ENCODE measurements around the gene DGLUCY. TPM values are rescaled to one million over a fixed set of nuclear protein-coding genes. Genes with fewer than 3 reads are reported as not detected.
"Not testable (repeated sequence)": the region's sequence is repeated elsewhere in the genome, so short reads cannot be mapped to it uniquely, and the experiment has no call there.

The DGLUCY gene
- total RNA-seq, 1 experiment from 2014 or later: 67.0 TPM

GRCh38 chr14:91094772-91095171, 19.1 kb upstream of the DGLUCY start (continued):
- TF ChIP-seq MAX (IDR thresholded peaks at IDR 0.05): no peak

GRCh38 chr14:91095178-91095577, 18.7 kb upstream of the DGLUCY start:
- Histone ChIP-seq H3K4me1 (ENCODE audit: control insufficient read depth in 1 of 2, insufficient read depth in 2 of 2, low read length in 2 of 2) (peaks cover 0 to 7% of the 10 kb centered on the region in 2 experiments; a peak in 2 of 4 replicates), H3K4me3 (replicated peaks in 1 of 2; ENCODE audit: low read depth in 1 of 2, low read length in 2 of 2) (no peak overlapping the region), H3K9ac (ENCODE audit: low read length) (no peak overlapping the region), H3K4me2 (ENCODE audit: low read length) (no peak overlapping the region), H3K36me3 (ENCODE audit: control insufficient read depth in 1 of 2, insufficient read depth in 2 of 2, low read length in 2 of 2) (no peaks in the 10 kb centered on the region), H3K79me2 (ENCODE audit: insufficient read depth, low read length) (no peaks in the 10 kb centered on the region), H3K27me3 (ENCODE audit: insufficient read depth, low read length) (no peaks in the 10 kb centered on the region), H4K20me1 (ENCODE audit: insufficient read depth) (no peaks in the 10 kb centered on the region), H3K27ac (ENCODE audit: low read depth, low read length) (no peak overlapping the region), H2AFZ (ENCODE audit: low read depth, low read length, poor library complexity, severe bottlenecking) (no peak overlapping the region), H3K9me2 (ENCODE audit: insufficient read depth) (no peaks in the 10 kb centered on the region), H3K9me3 (ENCODE audit: control insufficient read depth in 1 of 2, insufficient read depth in 1 of 2, low read depth in 1 of 2, low read length in 2 of 2) (no peaks in the 10 kb centered on the region)
- ChIA-PET CTCF (no interaction called here), POLR2A (no interaction called here), RAD21 (ENCODE audit: low non-redundant PET in 1 of 2, low total read pairs in 2 of 2, uncharacterized antibody in 2 of 2, unreplicated experiment in 2 of 2) (no interaction called here)
- intact Hi-C loops (cut with micrococcal nuclease): no loop called here
- ATAC-seq (no peak), DNase-seq (ENCODE audit: low read depth, low spot score) (no peak)
- TF ChIP-seq YY1 (IDR thresholded peaks at IDR 0.05; ENCODE audit: extremely low read depth, insufficient replicate concordance, low read depth, low read length): no peak
- no peak for TF ChIP-seq ZBTB33 (IDR thresholded peaks at IDR 0.05; ENCODE audit: extremely low read depth, insufficient replicate concordance, low read length)
- no peak for TF ChIP-seq RAD21 (IDR thresholded peaks at IDR 0.05; ENCODE audit: low read depth)
- no peak for TF ChIP-seq FOSL1 (IDR thresholded peaks at IDR 0.05; ENCODE audit: low read depth)
- no peak for TF ChIP-seq CTCF (IDR thresholded peaks at IDR 0.05 in 2 of 3, conservative IDR thresholded peaks at IDR 0.05 in 1 of 3; ENCODE audit: borderline replicate concordance in 1 of 3, insufficient read depth in 1 of 3, low read depth in 2 of 3, low read length in 2 of 3)
- TF ChIP-seq POLR2AphosphoS5 (IDR thresholded peaks at IDR 0.05; ENCODE audit: low read depth, low read length): no peak
- no peak for TF ChIP-seq POLR2A (IDR thresholded peaks at IDR 0.05; ENCODE audit: borderline replicate concordance, extremely low read depth, insufficient read depth, insufficient read length)
- TF ChIP-seq SIN3A (IDR thresholded peaks at IDR 0.05; ENCODE audit: low read depth): no peak
- no peak for TF ChIP-seq JUND (IDR thresholded peaks at IDR 0.05)
- TF ChIP-seq CEBPB (IDR thresholded peaks at IDR 0.05; ENCODE audit: low read depth): no peak
- TF ChIP-seq CBX3 (IDR thresholded peaks at IDR 0.05; ENCODE audit: low read depth): no peak
- TF ChIP-seq EGR1 (IDR thresholded peaks at IDR 0.05; ENCODE audit: low read depth): no peak
- TF ChIP-seq ZNF274 (IDR thresholded peaks at IDR 0.05; ENCODE audit: low read depth, low read length): no peak
- TF ChIP-seq SP1 (IDR thresholded peaks at IDR 0.05; ENCODE audit: low read depth): no peak
- no TSS peak for BruUV-seq (replicated peaks)

- H3K27me3 ChIP-seq (ENCODE audit: insufficient read depth, low read length); H3K36me3 ChIP-seq (ENCODE audit: control insufficient read depth in 1 of 2, insufficient read depth in 2 of 2, low read length in 2 of 2); H3K9me2 ChIP-seq (ENCODE audit: insufficient read depth); H3K4me1 ChIP-seq (ENCODE audit: control insufficient read depth in 1 of 2, insufficient read depth in 2 of 2, low read length in 2 of 2); intact Hi-C loops (cut with micrococcal nuclease); DNase-seq (ENCODE audit: low read depth, low spot score); H3K4me2 ChIP-seq (ENCODE audit: low read length); BruUV-seq (replicated peaks); ATAC-seq; RAD21 ChIA-PET (ENCODE audit: low non-redundant PET in 1 of 2, low total read pairs in 2 of 2, uncharacterized antibody in 2 of 2, unreplicated experiment in 2 of 2); H3K79me2 ChIP-seq (ENCODE audit: insufficient read depth, low read length); H3K4me3 ChIP-seq (replicated peaks in 1 of 2; ENCODE audit: low read depth in 1 of 2, low read length in 2 of 2); H4K20me1 ChIP-seq (ENCODE audit: insufficient read depth); H3K9me3 ChIP-seq (ENCODE audit: control insufficient read depth in 1 of 2, insufficient read depth in 1 of 2, low read depth in 1 of 2, low read length in 2 of 2); H3K9ac ChIP-seq (ENCODE audit: low read length); H2AFZ ChIP-seq (ENCODE audit: low read depth, low read length, poor library complexity, severe bottlenecking); H3K27ac ChIP-seq (ENCODE audit: low read depth, low read length); CTCF ChIA-PET: not testable (repeated sequence)
- POLR2A ChIA-PET: interaction anchor here (1.2 kb wide), 1 partner anchor 37 kb away, joined by 3 read pairs; the partner anchor contains the start of gene RPS6KA5
These were observed 16.2 kb upstream of the DGLUCY start for GRCh38 chr14:91097657-91098056.
